HepG2 (cell line): ENCODE measurements around the gene RAB39A. TPM values are rescaled to one million over a fixed set of nuclear protein-coding genes. Genes with fewer than 3 reads are reported as not detected.
A peak's percentile ranks its signal among the peaks of the same experiment; 100 is the strongest.

ENCODE experiments used
- CBX2 ChIP-seq, 2 experiments: fragments of 200-600 bp in 1 of 2; sonication (generic); formaldehyde crosslinking in 1 of 2; IDR thresholded peaks; 2 replicates each; pipeline versions ENCODE4 v1.7.0 to v1.8.1; 2018 to 2022; ENCODE audit warnings: low read depth in 2 of 2, low read length in 1 of 2, mild to moderate bottlenecking in 1 of 2, missing genetic modification reagents in 1 of 2
- ERF ChIP-seq: IDR thresholded peaks from 2 replicates; pipeline ENCODE4 v1.6.1; 2018; ENCODE audit warnings: missing biosample characterization, missing genetic modification reagents
- HNRNPK ChIP-seq: fragments of 200-400 bp; formaldehyde crosslinking; IDR thresholded peaks from 2 replicates; pipeline ENCODE4 v1.6.1; 2018; ENCODE audit warnings: low read length, low read depth, moderate library complexity, mild to moderate bottlenecking; ENCODE audit not compliant: poor library complexity, severe bottlenecking
- KLF16 ChIP-seq, 2 experiments: sonication (generic) in 1 of 2; formaldehyde crosslinking in 1 of 2; IDR thresholded peaks; 2 replicates each; pipeline versions ENCODE4 v1.6.1 to v1.8.0; 2016 to 2023; ENCODE audit warnings: missing genetic modification reagents in 2 of 2, missing compliant biosample characterization in 1 of 2
- KLF9 ChIP-seq: IDR thresholded peaks from 2 replicates; pipeline ENCODE4 v1.6.1; 2016; ENCODE audit warnings: low read depth
- NFIC ChIP-seq: IDR thresholded peaks from 2 replicates; pipeline ENCODE4 v1.6.1; 2012; ENCODE audit warnings: mild to moderate bottlenecking, low read length, inconsistent platforms
- POLR2A ChIP-seq, 2 experiments: IDR thresholded peaks; 2 replicates each; pipeline ENCODE4 v1.6.1; 2011; ENCODE audit warnings: low read depth in 2 of 2, low read length in 2 of 2, mild to moderate bottlenecking in 1 of 2, moderate library complexity in 1 of 2; ENCODE audit not compliant: insufficient read depth in 1 of 2
- PPARG ChIP-seq: conservative IDR thresholded peaks from 2 replicates; pipeline ENCODE4 v1.6.1; 2016; ENCODE audit warnings: missing biosample characterization, missing genetic modification reagents
- RFX1 ChIP-seq: fragments of 450-650 bp; IDR thresholded peaks from 2 replicates; pipeline ENCODE4 v1.6.1; 2017
- THYN1 ChIP-seq: sonication (generic); formaldehyde crosslinking; IDR thresholded peaks from 2 replicates; pipeline ENCODE4 v1.8.1; 2023; ENCODE audit warnings: low read depth, mild to moderate bottlenecking, moderate library complexity, missing genetic modification reagents, borderline replicate concordance
- ZFP41 ChIP-seq: sonication (generic); formaldehyde crosslinking; IDR thresholded peaks from 2 replicates; pipeline ENCODE4 v1.4.0; 2020; ENCODE audit warnings: mild to moderate bottlenecking, missing genetic modification reagents, borderline replicate concordance
- ZFYVE20 ChIP-seq: sonication (generic); formaldehyde crosslinking; IDR thresholded peaks from 2 replicates; pipeline ENCODE4 v1.8.0; 2023; ENCODE audit warnings: low read depth, mild to moderate bottlenecking, moderate library complexity, missing genetic modification reagents, borderline replicate concordance
- ZNF350 ChIP-seq: sonication (generic); formaldehyde crosslinking; IDR thresholded peaks from 2 replicates; pipeline ENCODE4 v1.4.0; 2020; ENCODE audit warnings: mild to moderate bottlenecking, low read depth, missing genetic modification reagents, borderline replicate concordance
- ZNF564 ChIP-seq: sonication (generic); formaldehyde crosslinking; IDR thresholded peaks from 2 replicates; pipeline ENCODE4 v1.8.1; 2023; ENCODE audit warnings: mild to moderate bottlenecking, missing genetic modification reagents
- ZNF605 ChIP-seq: sonication (generic); formaldehyde crosslinking; IDR thresholded peaks from 2 replicates; pipeline ENCODE4 v1.8.0; 2022; ENCODE audit warnings: mild to moderate bottlenecking, missing genetic modification reagents
- ZNF616 ChIP-seq: sonication (generic); formaldehyde crosslinking; IDR thresholded peaks from 2 replicates; pipeline ENCODE4 v1.5.0; 2020; ENCODE audit warnings: low read depth, mild to moderate bottlenecking, missing genetic modification reagents
- ZNF720 ChIP-seq: sonication (generic); formaldehyde crosslinking; IDR thresholded peaks from 2 replicates; pipeline ENCODE4 v1.4.0; 2020; ENCODE audit warnings: missing genetic modification reagents
- ZNF768 ChIP-seq: sonication (generic); formaldehyde crosslinking; IDR thresholded peaks from 2 replicates; pipeline ENCODE4 v1.4.0; 2020; ENCODE audit warnings: missing genetic modification reagents
- ZNF776 ChIP-seq: sonication (generic); formaldehyde crosslinking; IDR thresholded peaks from 2 replicates; pipeline ENCODE4 v1.4.0; 2020; ENCODE audit warnings: mild to moderate bottlenecking, missing genetic modification reagents
- polyA plus RNA-seq, 8 experiments: library from polyadenylated mRNA; depleted of rRNA in 3 of 8; stranded (reverse) in 7 of 8; unstranded in 1 of 8; fragments of >200 nt; fragmentation: Illumina TruSeq in 4 of 8; extraction: Trizol in 4 of 8; gene quantifications; 2 replicates each; pipeline versions ENCODE4 v1.2.1 to v1.2.3, GENCODE V29; 2011 to 2016; ENCODE audit warnings: low read depth in 4 of 8, missing spikeins in 1 of 8, mixed read lengths in 1 of 8; ENCODE audit not compliant: insufficient read depth in 1 of 8
- total RNA-seq, 5 experiments: library from RNA; depleted of rRNA; stranded (reverse); fragments of >200 nt; fragmentation: Illumina TruSeq; extraction: Trizol; gene quantifications; 2 replicates each; pipeline ENCODE4 v1.2.3, GENCODE V29; 2016; ENCODE audit warnings: low read depth in 1 of 5
- TF ChIP-seq, protein P1 (sequence below): sonication (generic); formaldehyde crosslinking; IDR thresholded peaks from 2 replicates; pipeline ENCODE4 v1.4.0; 2020; ENCODE audit warnings: missing genetic modification reagents
- TF ChIP-seq, protein P2 (sequence below): fragments of 450-650 bp; IDR thresholded peaks from 2 replicates; pipeline ENCODE4 v1.6.1; 2017
- TF ChIP-seq, protein P3 (sequence below): sonication (generic); formaldehyde crosslinking; IDR thresholded peaks from 2 replicates; pipeline ENCODE4 v1.8.0; 2022; ENCODE audit warnings: missing genetic modification reagents, low read depth, mild to moderate bottlenecking, borderline replicate concordance
- TF ChIP-seq, protein P4 (sequence below): sonication (generic); formaldehyde crosslinking; IDR thresholded peaks from 2 replicates; pipeline ENCODE4 v1.4.0; 2020; ENCODE audit warnings: mild to moderate bottlenecking, low read depth, missing genetic modification reagents
- TF ChIP-seq, protein P5 (sequence below): sonication (generic); formaldehyde crosslinking; IDR thresholded peaks from 2 replicates; pipeline ENCODE4 v1.5.0; 2020; ENCODE audit warnings: missing genetic modification reagents

The RAB39A gene
- total and polyA plus RNA-seq, 2 of the 13 experiments (the other 11 are each of a cell fraction or from before 2014, with no cell fraction given): not detected

DNA sequence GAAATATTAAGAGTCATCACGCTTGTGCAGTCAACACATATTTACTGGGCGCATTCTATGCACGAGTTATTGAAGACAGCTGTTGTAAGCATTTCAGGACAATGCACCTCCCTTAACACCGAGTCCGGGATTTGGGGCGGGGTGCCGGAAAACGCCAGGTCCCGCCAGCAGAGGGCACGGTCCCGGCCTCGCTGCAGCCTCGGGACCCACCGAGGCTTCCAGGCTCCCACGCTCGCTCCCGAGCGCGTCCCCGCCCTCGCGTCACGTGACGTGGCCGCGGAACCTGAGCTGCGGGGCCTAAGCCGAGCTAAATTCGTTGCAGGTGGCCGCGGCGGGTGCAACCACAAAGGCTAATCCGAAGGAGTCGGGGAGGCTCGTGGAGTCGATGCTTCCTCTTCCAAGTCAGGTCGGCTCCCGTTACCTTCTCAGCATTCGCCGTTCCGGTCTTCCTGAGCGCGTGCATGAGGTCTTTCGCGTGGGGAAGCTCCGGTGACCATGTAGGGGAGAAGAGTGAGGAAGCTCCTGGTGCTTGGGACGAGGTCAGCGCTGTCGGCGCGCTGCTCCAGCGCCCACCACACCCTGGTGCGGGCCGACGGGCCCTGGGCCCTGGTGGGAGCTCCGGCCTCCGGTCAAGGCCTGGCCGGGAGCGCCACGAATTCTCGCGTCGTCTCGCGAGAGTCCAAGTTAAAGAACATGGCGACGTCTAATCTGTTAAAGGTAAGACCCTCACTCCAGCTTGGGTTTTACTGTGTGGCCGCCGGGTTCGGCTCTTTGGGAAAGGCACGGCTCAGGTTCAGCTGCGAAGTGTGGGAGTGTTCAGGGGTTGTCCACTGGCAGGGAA is 80.6 kb downstream of the RAB39A start, which contains the start of gene CUL5 (continued):
- TF ChIP-seq, protein P1, sequence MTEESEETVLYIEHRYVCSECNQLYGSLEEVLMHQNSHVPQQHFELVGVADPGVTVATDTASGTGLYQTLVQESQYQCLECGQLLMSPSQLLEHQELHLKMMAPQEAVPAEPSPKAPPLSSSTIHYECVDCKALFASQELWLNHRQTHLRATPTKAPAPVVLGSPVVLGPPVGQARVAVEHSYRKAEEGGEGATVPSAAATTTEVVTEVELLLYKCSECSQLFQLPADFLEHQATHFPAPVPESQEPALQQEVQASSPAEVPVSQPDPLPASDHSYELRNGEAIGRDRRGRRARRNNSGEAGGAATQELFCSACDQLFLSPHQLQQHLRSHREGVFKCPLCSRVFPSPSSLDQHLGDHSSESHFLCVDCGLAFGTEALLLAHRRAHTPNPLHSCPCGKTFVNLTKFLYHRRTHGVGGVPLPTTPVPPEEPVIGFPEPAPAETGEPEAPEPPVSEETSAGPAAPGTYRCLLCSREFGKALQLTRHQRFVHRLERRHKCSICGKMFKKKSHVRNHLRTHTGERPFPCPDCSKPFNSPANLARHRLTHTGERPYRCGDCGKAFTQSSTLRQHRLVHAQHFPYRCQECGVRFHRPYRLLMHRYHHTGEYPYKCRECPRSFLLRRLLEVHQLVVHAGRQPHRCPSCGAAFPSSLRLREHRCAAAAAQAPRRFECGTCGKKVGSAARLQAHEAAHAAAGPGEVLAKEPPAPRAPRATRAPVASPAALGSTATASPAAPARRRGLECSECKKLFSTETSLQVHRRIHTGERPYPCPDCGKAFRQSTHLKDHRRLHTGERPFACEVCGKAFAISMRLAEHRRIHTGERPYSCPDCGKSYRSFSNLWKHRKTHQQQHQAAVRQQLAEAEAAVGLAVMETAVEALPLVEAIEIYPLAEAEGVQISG (CRISPR knock-in tag): peak; percentile 81
- TF ChIP-seq, protein P2, sequence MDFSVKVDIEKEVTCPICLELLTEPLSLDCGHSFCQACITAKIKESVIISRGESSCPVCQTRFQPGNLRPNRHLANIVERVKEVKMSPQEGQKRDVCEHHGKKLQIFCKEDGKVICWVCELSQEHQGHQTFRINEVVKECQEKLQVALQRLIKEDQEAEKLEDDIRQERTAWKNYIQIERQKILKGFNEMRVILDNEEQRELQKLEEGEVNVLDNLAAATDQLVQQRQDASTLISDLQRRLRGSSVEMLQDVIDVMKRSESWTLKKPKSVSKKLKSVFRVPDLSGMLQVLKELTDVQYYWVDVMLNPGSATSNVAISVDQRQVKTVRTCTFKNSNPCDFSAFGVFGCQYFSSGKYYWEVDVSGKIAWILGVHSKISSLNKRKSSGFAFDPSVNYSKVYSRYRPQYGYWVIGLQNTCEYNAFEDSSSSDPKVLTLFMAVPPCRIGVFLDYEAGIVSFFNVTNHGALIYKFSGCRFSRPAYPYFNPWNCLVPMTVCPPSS: no peak
- TF ChIP-seq, protein P3, sequence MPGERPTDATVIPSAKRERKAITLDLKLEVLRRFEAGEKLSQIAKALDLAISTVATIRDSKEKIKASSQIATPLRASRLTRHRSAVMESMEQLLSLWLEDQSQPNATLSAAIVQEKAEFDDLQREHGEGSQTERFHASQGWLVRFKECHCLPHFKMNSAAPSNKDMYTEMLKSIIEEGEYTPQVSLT (CRISPR knock-in tag): no peak; the same call in 1 of the 2 replicates
- TF ChIP-seq PPARG (CRISPR knock-in tag): 0 out of 2 replicates have a peak, but pooled peaks have one; percentile 31
- no peak; the same call in 1 of the 2 replicates for TF ChIP-seq ZFP41
- TF ChIP-seq ZNF616: peak; percentile 93
- TF ChIP-seq ZNF564 (CRISPR knock-in tag): peak; percentile 90
- TF ChIP-seq THYN1 (CRISPR knock-in tag): no peak
- TF ChIP-seq ZFYVE20 (CRISPR knock-in tag): no peak
- TF ChIP-seq CBX2 (IDR thresholded peaks at IDR 0.05; ENCODE audit: low read depth, low read length): no peak
- no peak; the same call in 1 of the 2 replicates for TF ChIP-seq CBX2 (CRISPR knock-in tag; IDR thresholded peaks at IDR 0.05; ENCODE audit: low read depth)
- no peak for TF ChIP-seq ZNF720 (CRISPR knock-in tag)
- TF ChIP-seq, protein P4, sequence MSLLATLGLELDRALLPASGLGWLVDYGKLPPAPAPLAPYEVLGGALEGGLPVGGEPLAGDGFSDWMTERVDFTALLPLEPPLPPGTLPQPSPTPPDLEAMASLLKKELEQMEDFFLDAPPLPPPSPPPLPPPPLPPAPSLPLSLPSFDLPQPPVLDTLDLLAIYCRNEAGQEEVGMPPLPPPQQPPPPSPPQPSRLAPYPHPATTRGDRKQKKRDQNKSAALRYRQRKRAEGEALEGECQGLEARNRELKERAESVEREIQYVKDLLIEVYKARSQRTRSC (CRISPR knock-in tag): peak; percentile 75; the same call in 1 of the 2 replicates
- TF ChIP-seq HNRNPK: no peak
- TF ChIP-seq RFX1: no peak
- TF ChIP-seq, protein P5, sequence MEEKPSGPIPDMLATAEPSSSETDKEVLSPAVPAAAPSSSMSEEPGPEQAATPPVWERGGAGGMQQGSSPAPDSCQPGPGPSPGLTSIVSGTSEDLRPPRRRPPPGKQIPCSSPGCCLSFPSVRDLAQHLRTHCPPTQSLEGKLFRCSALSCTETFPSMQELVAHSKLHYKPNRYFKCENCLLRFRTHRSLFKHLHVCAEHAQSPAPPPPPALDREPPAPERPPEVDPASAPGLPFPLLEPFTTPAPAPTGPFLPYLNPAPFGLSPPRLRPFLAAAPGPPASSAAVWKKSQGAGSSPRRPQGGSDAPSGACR (CRISPR knock-in tag): peak; percentile 95; the same call in 1 of the 2 replicates
- TF ChIP-seq POLR2A (IDR thresholded peaks at IDR 0.05; ENCODE audit: insufficient read depth in 1 of 2, low read depth in 2 of 2, low read length in 2 of 2): peak; percentile 85 to 98
- TF ChIP-seq KLF16 (CRISPR knock-in tag; IDR thresholded peaks at IDR 0.05): peak in 1 of 2 experiments; percentile 90; a peak in 2 of 4 replicates
- TF ChIP-seq ZNF768 (CRISPR knock-in tag): peak; percentile 71
- TF ChIP-seq KLF9: peak; percentile 72; the same call in 1 of the 2 replicates
- TF ChIP-seq ERF (CRISPR knock-in tag): peak; percentile 70
- TF ChIP-seq ZNF776 (CRISPR knock-in tag): peak; percentile 94
- peak; percentile 95 for TF ChIP-seq ZNF605 (CRISPR knock-in tag)
- peak; percentile 96 for TF ChIP-seq ZNF350 (CRISPR knock-in tag)
- TF ChIP-seq NFIC: 0 out of 2 replicates have a peak, but pooled peaks have one; percentile 40
